GM23338 (cell line): ENCODE results near the gene DUSP6. TPM values are rescaled to one million over a fixed set of nuclear protein-coding genes. Genes with fewer than 3 reads are reported as not detected.

Source experiments
- ATAC-seq: fragments of 200-7000 bp; cut with Tn5 transposase; 3 replicates; pipeline ENCODE4 v1.9.1; 2020
- DNase-seq: peaks from one replicate; pipeline ENCODE4 v3.0.0-alpha.2; 2015; ENCODE audit warnings: low spot score
- H2AFZ ChIP-seq: fragments of 200-600 bp; sonication (generic); 2 replicates; pipeline ENCODE4 v1.8.0; 2016; ENCODE audit warnings: antibody characterized with exemption, mild to moderate bottlenecking, moderate library complexity
- H3F3A ChIP-seq: fragments of 200-600 bp; sonication (generic); replicated peaks from 2 replicates; pipeline ENCODE4 v1.8.0; 2017; ENCODE audit warnings: antibody characterized with exemption, mixed run types, low read depth
- H3K27ac ChIP-seq: fragments of 200-600 bp; sonication (generic); 2 replicates; pipeline ENCODE4 v1.6.1; 2016; ENCODE audit warnings: low read depth
- H3K27me3 ChIP-seq: fragments of 200-600 bp; sonication (generic); 2 replicates; pipeline ENCODE4 v1.8.0; 2016; ENCODE audit warnings: mild to moderate bottlenecking, mixed run types, moderate library complexity; ENCODE audit not compliant: insufficient read depth
- H3K36me3 ChIP-seq: fragments of 200-600 bp; sonication (generic); 2 replicates; pipeline ENCODE4 v1.8.0; 2016; ENCODE audit warnings: mild to moderate bottlenecking; ENCODE audit not compliant: insufficient read depth
- H3K4me1 ChIP-seq: fragments of 200-600 bp; sonication (generic); 2 replicates; pipeline ENCODE4 v1.8.0; 2016; ENCODE audit warnings: mild to moderate bottlenecking, moderate library complexity; ENCODE audit not compliant: insufficient read depth
- H3K4me2 ChIP-seq: fragments of 200-600 bp; sonication (generic); 2 replicates; pipeline ENCODE4 v1.7.1; 2017; ENCODE audit warnings: mixed run types
- H3K4me3 ChIP-seq: fragments of 200-600 bp; sonication (generic); 2 replicates; pipeline ENCODE4 v1.6.1; 2016; ENCODE audit warnings: mixed run types
- H3K79me2 ChIP-seq: fragments of 200-600 bp; sonication (generic); replicated peaks from 2 replicates; pipeline ENCODE4 v1.8.0; 2017; ENCODE audit warnings: mild to moderate bottlenecking; ENCODE audit not compliant: insufficient read depth
- H3K9me2 ChIP-seq: fragments of 200-600 bp; sonication (generic); 2 replicates; pipeline ENCODE4 v1.8.0; 2017; ENCODE audit not compliant: insufficient read depth
- H4K20me1 ChIP-seq: fragments of 200-600 bp; sonication (generic); replicated peaks from 2 replicates; pipeline ENCODE4 v1.8.0; 2017; ENCODE audit warnings: mild to moderate bottlenecking; ENCODE audit not compliant: insufficient read depth
- H3K27ac Mint-ChIP-seq: 2 replicates; pipeline ENCODE4 v1.8.0; 2020; ENCODE audit warnings: inconsistent platforms, mild to moderate bottlenecking, moderate library complexity, mixed read lengths
- H3K27me3 Mint-ChIP-seq: 3 replicates; pipeline ENCODE4 v1.8.0; 2022; ENCODE audit warnings: low read depth, mild to moderate bottlenecking, moderate library complexity, mixed read lengths, inconsistent platforms; ENCODE audit not compliant: insufficient read depth, poor library complexity
- H3K36me3 Mint-ChIP-seq: 3 replicates; pipeline ENCODE4 v1.8.0; 2021; ENCODE audit warnings: low read depth, mild to moderate bottlenecking, inconsistent platforms, moderate library complexity, mixed read lengths
- H3K4me1 Mint-ChIP-seq: 3 replicates; pipeline ENCODE4 v1.8.0; 2020; ENCODE audit warnings: mild to moderate bottlenecking, inconsistent platforms, mixed read lengths
- H3K4me3 Mint-ChIP-seq: 3 replicates; pipeline ENCODE4 v1.8.0; 2021; ENCODE audit warnings: moderate library complexity, mild to moderate bottlenecking, inconsistent platforms, mixed read lengths
- H3K9me3 Mint-ChIP-seq: 3 replicates; pipeline ENCODE4 v1.8.0; 2020; ENCODE audit warnings: moderate library complexity, mild to moderate bottlenecking, inconsistent platforms, mixed read lengths
- CREB1 ChIP-seq: fragments of 250-450 bp; sonication (Bioruptor Pico); IDR thresholded peaks from 2 replicates; pipeline ENCODE4 v1.5.0; 2020; ENCODE audit warnings: low read depth, mild to moderate bottlenecking, moderate library complexity
- CTCF ChIP-seq, 2 experiments: fragments of 200-600 bp in 1 of 2; sonication (generic) in 1 of 2; conservative IDR thresholded peaks; 2 replicates each; pipeline versions ENCODE4 v1.5.1 to v1.6.1; 2016 to 2017; ENCODE audit warnings: antibody characterized with exemption in 2 of 2, low read depth in 2 of 2, mild to moderate bottlenecking in 2 of 2, moderate library complexity in 1 of 2
- ETS1 ChIP-seq: IDR thresholded peaks from 2 replicates; pipeline ENCODE4 v1.6.1; 2016; ENCODE audit warnings: antibody characterized with exemption
- EZH2 ChIP-seq: fragments of 200-600 bp; sonication (generic); IDR thresholded peaks from one replicate; pipeline ENCODE4 v1.8.0; 2017; ENCODE audit warnings: antibody characterized with exemption, mild to moderate bottlenecking, low read depth; ENCODE audit not compliant: unreplicated experiment
- POLR2AphosphoS5 ChIP-seq: IDR thresholded peaks from 2 replicates; pipeline ENCODE4 v1.6.1; 2016; ENCODE audit warnings: antibody characterized with exemption, low read depth
- ZNF331 ChIP-seq: fragments of 250-450 bp; sonication (Bioruptor Pico); IDR thresholded peaks from 2 replicates; pipeline ENCODE4 v1.5.0; 2020; ENCODE audit warnings: low read depth, mild to moderate bottlenecking, moderate library complexity
- ZNF462 ChIP-seq: fragments of 250-450 bp; sonication (Bioruptor Pico); IDR thresholded peaks from 2 replicates; pipeline ENCODE4 v1.5.0; 2020; ENCODE audit warnings: mild to moderate bottlenecking, moderate library complexity
- polyA plus RNA-seq: library from polyadenylated mRNA; unstranded; fragments of >200 nt; fragmentation: Nextera tagmentation; extraction: Ambion mirVana; gene quantifications from 2 replicates; pipeline ENCODE4 v1.2.1, GENCODE V29; 2016
- total RNA-seq: library from RNA; depleted of rRNA; stranded (reverse); fragments of >200 nt; shearing (Covaris generic); gene quantifications from 2 replicates; pipeline ENCODE4 v1.2.3, GENCODE V29; 2014
- TF ChIP-seq, protein P1 (sequence below): IDR thresholded peaks from one replicate; pipeline ENCODE4 v1.6.1; 2018; ENCODE audit warnings: antibody characterized with exemption; ENCODE audit not compliant: unreplicated experiment

The DUSP6 gene
- total and polyA plus RNA-seq, 2 experiments from 2014 or later: 117 to 191 TPM

DNA sequence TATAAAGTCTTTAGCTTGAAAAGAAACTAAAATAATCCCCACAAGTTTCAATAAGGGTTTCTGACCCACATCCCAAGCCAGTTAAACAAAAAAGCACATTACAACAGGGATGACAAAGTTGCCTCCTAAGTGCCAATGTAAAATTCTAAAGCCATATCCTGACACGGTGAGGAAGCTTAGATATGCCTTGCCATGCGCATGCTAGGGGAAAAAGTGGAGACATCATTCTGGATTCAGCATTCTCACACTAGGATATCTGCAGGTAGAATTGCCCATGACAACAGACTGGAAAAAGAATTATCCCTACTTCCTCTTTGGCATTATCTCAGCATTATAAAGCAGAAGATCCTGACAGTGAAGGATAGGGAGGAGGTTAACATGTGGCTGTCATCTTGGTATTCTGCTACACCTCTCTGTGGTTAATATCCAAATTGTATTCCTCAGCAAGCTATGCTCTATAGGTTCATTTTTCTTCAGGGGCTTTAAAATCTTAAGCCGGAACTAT is 4.9 kb downstream of the DUSP6 start:
- peak overlapping the region; percentile 76 for H3K4me2 ChIP-seq
- peak overlapping the region; percentile 59 for H3K4me3 ChIP-seq
- peaks cover 64% of the 10 kb centered on the region for H3K4me1 Mint-ChIP-seq
- peak overlapping the region; percentile 43; the same call in 1 of the 2 replicates for H3K27ac ChIP-seq
- peaks cover 13% of the 10 kb centered on the region for H3K9me3 Mint-ChIP-seq
- peaks cover 67% of the 10 kb centered on the region for H3K4me1 ChIP-seq
- H3K27ac Mint-ChIP-seq: no peak overlapping the region; the same call in 1 of the 2 replicates
- peaks cover 20% of the 10 kb centered on the region for H3K36me3 ChIP-seq
- H3K27me3 Mint-ChIP-seq: peaks cover 44% of the 10 kb centered on the region
- no peak overlapping the region for H2AFZ ChIP-seq
- H4K20me1 ChIP-seq: peaks cover 18% of the 10 kb centered on the region; the same call in 1 of the 2 replicates
- peak overlapping the region; percentile 96 for H3K4me3 Mint-ChIP-seq
- DNase-seq (no peak), ATAC-seq (no peak)
- no peak for TF ChIP-seq ZNF331
- TF ChIP-seq CTCF (conservative IDR thresholded peaks at IDR 0.05; ENCODE audit: low read depth in 2 of 2): no peak
- no peak for TF ChIP-seq ZNF462 (CRISPR knock-in tag)
- TF ChIP-seq, protein P1, sequence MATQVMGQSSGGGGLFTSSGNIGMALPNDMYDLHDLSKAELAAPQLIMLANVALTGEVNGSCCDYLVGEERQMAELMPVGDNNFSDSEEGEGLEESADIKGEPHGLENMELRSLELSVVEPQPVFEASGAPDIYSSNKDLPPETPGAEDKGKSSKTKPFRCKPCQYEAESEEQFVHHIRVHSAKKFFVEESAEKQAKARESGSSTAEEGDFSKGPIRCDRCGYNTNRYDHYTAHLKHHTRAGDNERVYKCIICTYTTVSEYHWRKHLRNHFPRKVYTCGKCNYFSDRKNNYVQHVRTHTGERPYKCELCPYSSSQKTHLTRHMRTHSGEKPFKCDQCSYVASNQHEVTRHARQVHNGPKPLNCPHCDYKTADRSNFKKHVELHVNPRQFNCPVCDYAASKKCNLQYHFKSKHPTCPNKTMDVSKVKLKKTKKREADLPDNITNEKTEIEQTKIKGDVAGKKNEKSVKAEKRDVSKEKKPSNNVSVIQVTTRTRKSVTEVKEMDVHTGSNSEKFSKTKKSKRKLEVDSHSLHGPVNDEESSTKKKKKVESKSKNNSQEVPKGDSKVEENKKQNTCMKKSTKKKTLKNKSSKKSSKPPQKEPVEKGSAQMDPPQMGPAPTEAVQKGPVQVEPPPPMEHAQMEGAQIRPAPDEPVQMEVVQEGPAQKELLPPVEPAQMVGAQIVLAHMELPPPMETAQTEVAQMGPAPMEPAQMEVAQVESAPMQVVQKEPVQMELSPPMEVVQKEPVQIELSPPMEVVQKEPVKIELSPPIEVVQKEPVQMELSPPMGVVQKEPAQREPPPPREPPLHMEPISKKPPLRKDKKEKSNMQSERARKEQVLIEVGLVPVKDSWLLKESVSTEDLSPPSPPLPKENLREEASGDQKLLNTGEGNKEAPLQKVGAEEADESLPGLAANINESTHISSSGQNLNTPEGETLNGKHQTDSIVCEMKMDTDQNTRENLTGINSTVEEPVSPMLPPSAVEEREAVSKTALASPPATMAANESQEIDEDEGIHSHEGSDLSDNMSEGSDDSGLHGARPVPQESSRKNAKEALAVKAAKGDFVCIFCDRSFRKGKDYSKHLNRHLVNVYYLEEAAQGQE: no peak
- no peak for TF ChIP-seq EZH2
- peak; percentile 45; the same call in 1 of the 2 replicates for TF ChIP-seq POLR2AphosphoS5
- no peak for TF ChIP-seq ETS1
- no peak for TF ChIP-seq CREB1 (CRISPR knock-in tag)
- peaks cover 44% of the 10 kb centered on the region for H3K79me2 ChIP-seq
- peaks cover 22% of the 10 kb centered on the region for H3K27me3 ChIP-seq
- no peaks in the 10 kb centered on the region for H3K9me2 ChIP-seq
- H3K36me3 Mint-ChIP-seq: peaks cover 56% of the 10 kb centered on the region
- H3F3A ChIP-seq: peaks cover 23% of the 10 kb centered on the region; the same call in 1 of the 2 replicates
